Forelimb muscle (tissue), 1 donor: ENCODE measurements around the gene ABCD2. TPM values are rescaled to one million over a fixed set of nuclear protein-coding genes. Genes with fewer than 3 reads are reported as not detected.
"Not testable (repeated sequence)": the region's sequence is repeated elsewhere in the genome, so short reads cannot be mapped to it uniquely, and the experiment has no call there.

ENCODE experiments used
- DNase-seq: peaks from one replicate; pipeline ENCODE4 v3.0.0-alpha.2; 2013; ENCODE audit warnings: low read depth
- polyA plus RNA-seq: library from polyadenylated mRNA; unstranded; fragments of 120-200 nt; gene quantifications from one replicate; pipeline ENCODE4 v1.2.1, GENCODE V29; 2013; ENCODE audit not compliant: insufficient read length

The ABCD2 gene
- polyA plus RNA-seq, 1 donor, result 0.06 TPM

DNA sequence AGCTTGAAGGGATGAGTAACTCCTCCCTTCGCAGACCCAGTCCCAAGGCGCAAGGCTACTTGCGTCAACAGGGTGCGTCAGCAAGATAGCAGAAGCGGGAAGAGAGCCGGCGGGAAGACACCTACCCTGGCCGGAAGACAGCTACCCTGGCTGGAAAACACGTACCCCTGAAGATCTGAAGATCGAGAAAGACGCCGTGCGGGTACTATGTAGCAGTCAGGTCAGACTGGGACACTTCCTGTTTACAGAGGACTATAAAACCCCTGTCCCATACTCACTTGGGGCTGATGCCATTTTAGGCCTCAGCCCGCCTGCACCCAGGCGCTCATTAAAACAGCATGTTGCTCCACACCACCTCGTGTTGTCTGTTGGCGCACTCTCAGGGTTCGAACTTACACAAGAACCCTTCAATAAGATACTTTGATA, 80.9 kb downstream of the ABCD2 start:
- DNase-seq, result no peak

DNA sequence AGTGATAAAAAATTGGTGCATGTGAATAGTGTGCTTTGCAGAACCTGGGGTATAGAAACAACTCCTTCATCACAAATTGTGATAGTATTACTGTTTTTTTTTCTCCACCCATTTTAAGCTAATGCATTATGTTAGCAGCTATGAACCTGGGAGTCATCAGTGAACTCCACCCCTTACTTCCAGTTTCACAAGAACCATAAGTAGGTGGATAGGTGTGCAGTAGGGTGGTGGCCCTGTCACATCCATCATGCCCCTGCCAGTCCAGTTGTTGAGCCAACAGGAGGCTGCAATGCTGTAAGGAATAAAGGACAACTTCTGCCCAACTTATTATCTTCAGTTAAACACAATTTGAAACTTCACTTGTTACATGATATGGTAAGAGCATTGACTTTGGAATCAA, 85.7 kb downstream of the ABCD2 start:
- no peak for DNase-seq

- no peak for DNase-seq
These were observed 87.2 kb downstream of the ABCD2 start for GRCh38 chr12:39532448-39532847.

DNA sequence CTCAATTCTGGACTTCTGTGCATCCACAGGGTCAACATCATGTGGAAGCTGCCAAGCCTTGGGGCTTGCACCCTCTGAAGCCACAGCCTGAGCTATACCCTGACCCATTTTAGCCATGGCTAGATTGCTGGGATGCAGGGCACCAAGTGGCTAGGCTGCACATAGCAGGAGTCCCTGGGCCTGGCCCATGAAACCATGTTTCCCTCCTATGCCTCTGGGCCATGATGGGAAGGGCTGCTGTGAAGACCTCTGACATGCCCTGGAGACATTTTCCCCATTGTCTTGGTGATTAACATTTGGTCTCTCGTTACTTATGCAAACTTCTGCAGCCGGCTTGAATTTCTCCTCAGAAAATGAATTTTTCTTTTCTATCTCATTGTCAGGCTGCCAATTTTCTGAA, 92.6 kb downstream of the ABCD2 start:
- no peak for DNase-seq

GRCh38 chr12:39522167-39522566, 97.4 kb downstream of the ABCD2 start:
- not testable (repeated sequence) for DNase-seq

GRCh38 chr12:39510001-39510400, 109.6 kb downstream of the ABCD2 start:
- no peak for DNase-seq

DNA sequence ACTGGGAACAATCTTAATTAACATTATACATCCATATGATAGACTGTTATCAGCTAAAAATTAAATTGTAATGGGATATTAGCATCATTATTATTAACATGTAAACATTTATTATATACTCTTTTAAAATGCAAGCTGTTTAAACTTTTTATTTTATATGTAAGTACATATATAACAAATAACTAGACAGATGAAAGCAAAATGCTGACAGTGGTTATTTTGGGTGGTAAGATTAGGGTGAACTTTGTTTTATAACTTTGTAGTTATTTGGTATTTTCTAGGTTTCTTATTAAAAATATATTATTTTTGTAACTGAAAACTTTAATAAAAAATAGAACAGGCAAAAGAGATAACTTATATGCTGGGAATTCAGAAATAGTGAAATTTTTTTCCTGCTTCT, 114.0 kb downstream of the ABCD2 start:
- DNase-seq, result no peak

- DNase-seq, result no peak
These were observed 114.6 kb downstream of the ABCD2 start for GRCh38 chr12:39505023-39505422.

- DNase-seq, result no peak
These were observed 116.2 kb downstream of the ABCD2 start for GRCh38 chr12:39503439-39503838.

DNA sequence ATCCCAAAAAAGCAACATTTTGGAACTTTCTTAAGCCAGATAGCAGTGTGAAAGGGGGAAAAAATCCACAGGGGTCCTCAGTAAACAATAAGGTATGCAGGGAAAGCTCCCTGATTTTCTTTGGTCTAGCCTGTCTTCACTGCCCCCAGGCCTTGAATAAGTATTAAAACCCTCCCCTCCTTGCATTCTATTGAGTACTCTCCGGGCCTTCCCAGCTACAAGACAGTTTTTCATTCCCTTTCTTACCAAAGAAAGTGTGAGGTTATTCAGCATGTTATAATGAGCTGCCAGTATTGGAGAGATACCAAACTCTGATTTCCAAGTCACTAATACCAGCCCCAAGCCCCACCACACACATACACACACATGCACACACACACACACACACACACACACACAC, 116.9 kb downstream of the ABCD2 start:
- DNase-seq, result no peak

Other genes starting within 250 kb of the ABCD2 start
- gene KIF21A, start 176.7 kb downstream of the ABCD2 start, polyA plus RNA-seq, result 5.6 TPM